ENCODE measurements around the gene SPAG4. TPM values are rescaled to one million over a fixed set of nuclear protein-coding genes. Genes with fewer than 3 reads are reported as not detected.

SPAG4 gene
- polyA plus RNA-seq, 1 donor (not counting 4 experiments of a cell fraction or from before 2014, with no cell fraction given), result 0.93 TPM

- H3K9me3 ChIP-seq (ENCODE audit: control insufficient read depth, low read depth, low read length), result no peaks in the 10 kb centered on the region
- dilution Hi-C loops (cut with MboI; ENCODE audit: extremely low pct_ligation_motif_present, low sequenced_read_pairs), result no loop called here
- no peak overlapping the region for H3K27ac ChIP-seq (ENCODE audit: control insufficient read depth, insufficient read depth, low read length)
- H3K9me1 ChIP-seq (ENCODE audit: control insufficient read depth, extremely low read depth, insufficient read depth, low read length), result no peaks in the 10 kb centered on the region
- H3K4me2 ChIP-seq (ENCODE audit: control insufficient read depth, extremely low read depth, insufficient read depth, low read depth, low read length), result no peak overlapping the region
- H3K4me3 ChIP-seq (ENCODE audit: control insufficient read depth in 2 of 3, extremely low read depth in 1 of 3, insufficient read depth in 2 of 3, low read depth in 1 of 3, low read length in 3 of 3), result no peak overlapping the region
- no peak overlapping the region for H2AFZ ChIP-seq (ENCODE audit: control insufficient read depth, low read length)
- FAIRE-seq, result no peak
- DNase-seq (ENCODE audit: low read depth, low spot score), result no peak
- no peaks in the 10 kb centered on the region for H3K27me3 ChIP-seq (ENCODE audit: control insufficient read depth, extremely low read depth, insufficient read depth, low read length)
- no peaks in the 10 kb centered on the region for H4K20me1 ChIP-seq (ENCODE audit: control insufficient read depth, extremely low read depth, insufficient read depth, low read length)
- peaks cover 1% of the 10 kb centered on the region for H3K79me2 ChIP-seq (ENCODE audit: control insufficient read depth, insufficient read depth, low read length)
- no peak overlapping the region for H3K9ac ChIP-seq (ENCODE audit: control insufficient read depth, extremely low read depth, insufficient read depth, low read length)
- no peak for TF ChIP-seq EZH2 (IDR thresholded peaks at IDR 0.05; ENCODE audit: low read length)
- no peak for TF ChIP-seq CTCF (optimal IDR thresholded peaks at IDR 0.05 in 1 of 3, IDR thresholded peaks at IDR 0.05 in 1 of 3, conservative IDR thresholded peaks at IDR 0.05 in 1 of 3; ENCODE audit: extremely low read depth in 1 of 3, insufficient read depth in 2 of 3, low read length in 3 of 3)
- H3K4me1 ChIP-seq (ENCODE audit: control insufficient read depth, extremely low read depth, insufficient read depth, low read length), result peaks cover 2% of the 10 kb centered on the region
- peaks cover 20 to 22% of the 10 kb centered on the region in 2 experiments for H3K36me3 ChIP-seq (ENCODE audit: control insufficient read depth in 2 of 2, extremely low read depth in 1 of 2, insufficient read depth in 2 of 2, low read length in 2 of 2)
Observed at GRCh38 chr20:35669681-35670080, 54.1 kb downstream of the SPAG4 start.

Small RNA genes lying within 50 kb of the gene (small RNA-seq; reads per million reads assigned to genes)
- gene RNU6-759P (ENCODE audit: insufficient read length in 3 of 3, low read depth in 3 of 3, low replicate concordance in 1 of 3), result 0 reads per million in 3 experiments
- gene RPL37P1 (ENCODE audit: insufficient read length in 3 of 3, low read depth in 3 of 3, low replicate concordance in 1 of 3), result 0 reads per million in 3 experiments

Other genes with a start within 250 kb of the SPAG4 start
- 24.4 to 38.8 TPM (median 38.5 TPM) in 3 replicates for gene UQCC1, start 203.9 kb upstream of the SPAG4 start, polyA plus RNA-seq
- 0.06 to 0.12 TPM (median 0.07 TPM) in 3 replicates for gene GDF5, start 177.6 kb upstream of the SPAG4 start, polyA plus RNA-seq
- 4.1 to 8.1 TPM (median 5.8 TPM) in 3 replicates for gene CEP250, start 160.2 kb upstream of the SPAG4 start, polyA plus RNA-seq
- gene C20orf173, start 86.2 kb upstream of the SPAG4 start, polyA plus RNA-seq, result not detected in 3 replicates
- gene ERGIC3, start 73.8 kb upstream of the SPAG4 start, polyA plus RNA-seq, result 201 to 259 TPM (median 242 TPM) in 3 replicates
- gene CPNE1, start 49.1 kb downstream of the SPAG4 start, polyA plus RNA-seq, result 95.3 to 171 TPM (median 111 TPM) in 3 replicates
- gene RBM12, start 49.1 kb downstream of the SPAG4 start, polyA plus RNA-seq, result 79.6 to 105 TPM (median 98.9 TPM) in 3 replicates
- 38.9 to 42.4 TPM (median 39.6 TPM) in 3 replicates for gene NFS1, start 83.5 kb downstream of the SPAG4 start, polyA plus RNA-seq
- gene ROMO1, start 83.6 kb downstream of the SPAG4 start, polyA plus RNA-seq, result 195 to 348 TPM (median 302 TPM) in 3 replicates
- gene RBM39, start 126.4 kb downstream of the SPAG4 start, polyA plus RNA-seq, result 37.4 to 146 TPM (median 139 TPM) in 3 replicates
- gene PHF20, start 156.2 kb downstream of the SPAG4 start, polyA plus RNA-seq, result 23.2 to 31.9 TPM (median 27.6 TPM) in 3 replicates